Measurements from ENCODE around the gene TYROBP.
"Not testable (repeated sequence)": the region's sequence is repeated elsewhere in the genome, so short reads cannot be mapped to it uniquely, and the experiment has no call there.

TYROBP gene

GRCh38 chr19:35931874-35932202, 23.7 kb upstream of the TYROBP start:
- no peak for DNase-seq

GRCh38 chr19:35931161-35931873, 23.2 kb upstream of the TYROBP start:
- DNase-seq: peak; percentile 100

GRCh38 chr19:35929876-35930275, 21.8 kb upstream of the TYROBP start:
- DNase-seq: no peak

DNA sequence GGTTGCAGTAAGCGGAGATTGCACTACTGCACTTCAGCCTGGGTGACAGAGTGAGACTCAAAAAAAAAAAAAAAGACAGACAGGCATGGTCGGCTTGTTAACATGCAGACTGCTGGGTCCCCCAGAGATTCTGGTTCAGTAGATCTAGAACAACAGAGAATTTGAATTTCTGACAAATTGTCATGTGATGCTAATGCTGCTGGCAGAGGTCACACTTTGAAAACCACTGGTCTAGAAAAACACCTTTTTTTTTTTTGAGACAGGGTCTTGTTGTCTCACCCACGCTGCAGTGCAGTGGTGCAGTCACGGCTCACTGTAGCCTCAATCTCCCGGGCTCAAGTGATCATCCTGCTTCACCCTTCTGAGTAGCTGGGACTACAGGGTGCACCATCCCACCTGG, 20.4 kb upstream of the TYROBP start:
- DNase-seq: no peak

DNA sequence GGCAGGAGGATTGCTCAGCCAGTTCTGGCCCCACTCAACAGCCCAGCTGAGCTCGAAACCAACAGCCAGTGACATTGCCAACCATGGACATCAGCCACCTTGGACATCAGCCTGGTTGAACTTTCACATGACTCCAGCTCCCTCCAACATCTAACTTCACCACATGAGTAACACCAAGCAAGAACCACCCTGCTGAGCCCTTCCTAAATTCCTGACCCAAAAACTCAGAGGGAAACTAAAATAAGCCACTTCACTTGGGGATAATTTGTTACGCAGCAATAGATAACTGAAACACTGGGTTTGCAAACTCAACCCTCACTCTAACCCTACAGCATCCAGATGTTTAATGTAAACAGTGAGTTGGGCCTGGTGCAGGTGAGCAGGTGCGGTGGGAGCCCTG, 17.4 kb upstream of the TYROBP start:
- DNase-seq: no peak

- DNase-seq: no peak
Measured at GRCh38 chr19:35921012-35921411, 12.9 kb upstream of the TYROBP start.

GRCh38 chr19:35919306-35919705, 11.2 kb upstream of the TYROBP start:
- DNase-seq: no peak

- DNase-seq: no peak
Measured at GRCh38 chr19:35915443-35915842, 7.3 kb upstream of the TYROBP start.

DNA sequence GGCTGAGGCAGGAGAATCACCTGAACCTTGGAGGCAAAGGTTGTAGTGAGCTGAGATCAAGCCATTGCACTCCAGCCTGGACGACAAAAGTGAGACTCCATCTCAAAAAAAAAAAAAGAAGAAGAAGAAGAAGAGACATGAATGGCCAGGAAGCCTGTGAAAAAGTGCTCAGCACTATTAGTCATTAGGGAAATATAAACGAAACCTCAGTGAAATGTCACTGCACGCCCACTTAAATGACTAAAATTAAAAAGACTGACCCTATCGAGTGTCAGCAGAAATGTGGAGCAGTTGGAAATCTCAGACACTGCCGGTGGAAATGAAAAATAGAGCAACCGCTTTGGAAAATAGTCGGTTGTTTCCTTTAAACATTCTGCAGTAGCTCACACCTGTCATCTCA, 5.5 kb upstream of the TYROBP start:
- no peak for DNase-seq

DNA sequence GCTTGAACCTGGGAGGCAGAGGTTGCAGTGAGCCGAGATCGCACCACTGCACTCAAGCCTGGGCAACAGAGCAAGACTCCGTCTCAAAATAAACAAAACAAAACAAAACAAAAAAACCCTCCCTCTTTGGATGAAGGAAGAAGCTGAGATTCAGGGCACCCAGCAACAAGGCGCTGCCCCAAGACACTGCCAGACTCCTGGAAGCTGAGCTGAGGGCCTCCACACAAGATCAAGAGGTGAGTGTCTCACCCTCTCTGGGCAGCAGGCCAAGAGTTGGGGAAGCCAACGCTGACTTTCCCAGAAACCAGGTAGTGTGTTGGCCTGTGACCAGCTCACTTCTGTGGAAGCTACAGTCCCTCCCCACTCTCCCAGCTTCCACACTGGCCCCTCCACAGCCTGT, 3.7 kb upstream of the TYROBP start:
- DNase-seq: no peak

DNA sequence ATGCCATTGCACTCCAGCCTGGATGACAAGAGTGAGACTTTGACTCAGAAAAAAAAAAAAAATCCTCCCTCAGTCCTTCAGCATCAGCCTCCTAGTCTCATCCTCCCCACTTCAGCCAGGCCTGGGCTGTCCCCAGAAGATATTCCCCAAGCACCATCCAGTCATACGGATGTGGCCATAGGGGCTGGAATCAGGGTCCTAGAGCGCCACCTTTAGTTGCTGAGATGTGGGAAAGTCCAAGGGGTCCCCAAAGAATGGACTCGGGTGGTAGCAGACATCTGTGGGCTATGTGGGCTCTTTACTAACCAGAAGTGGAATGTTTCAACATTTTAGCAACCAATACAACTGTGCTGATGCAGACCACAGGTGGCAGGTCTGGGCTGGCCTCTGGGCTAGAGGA, 3.1 kb upstream of the TYROBP start:
- no peak for DNase-seq

DNA sequence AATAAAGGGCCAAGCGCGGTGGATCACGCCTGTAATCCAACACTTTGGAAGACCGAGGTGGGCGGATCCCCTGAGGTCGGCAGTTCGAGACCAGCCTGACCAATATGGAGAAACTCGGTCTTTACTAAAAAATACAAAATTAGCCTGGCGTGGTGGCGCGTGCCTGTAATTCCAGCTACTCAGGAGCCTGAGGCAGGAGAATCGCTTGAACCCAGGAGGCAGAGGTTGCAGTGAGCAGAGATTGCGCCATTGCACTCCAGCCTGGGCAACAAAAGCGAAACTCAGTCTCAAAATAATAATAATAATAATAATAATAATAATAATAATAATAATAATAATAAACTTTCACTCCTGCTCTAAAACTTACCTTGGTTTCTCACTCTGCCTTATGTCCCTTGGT, 2.3 kb upstream of the TYROBP start:
- DNase-seq: not testable (repeated sequence)

GRCh38 chr19:35909684-35910035, 1.6 kb upstream of the TYROBP start:
- DNase-seq: no peak

- no peak for DNase-seq
Measured at GRCh38 chr19:35908973-35909683, 1.0 kb upstream of the TYROBP start.

DNA sequence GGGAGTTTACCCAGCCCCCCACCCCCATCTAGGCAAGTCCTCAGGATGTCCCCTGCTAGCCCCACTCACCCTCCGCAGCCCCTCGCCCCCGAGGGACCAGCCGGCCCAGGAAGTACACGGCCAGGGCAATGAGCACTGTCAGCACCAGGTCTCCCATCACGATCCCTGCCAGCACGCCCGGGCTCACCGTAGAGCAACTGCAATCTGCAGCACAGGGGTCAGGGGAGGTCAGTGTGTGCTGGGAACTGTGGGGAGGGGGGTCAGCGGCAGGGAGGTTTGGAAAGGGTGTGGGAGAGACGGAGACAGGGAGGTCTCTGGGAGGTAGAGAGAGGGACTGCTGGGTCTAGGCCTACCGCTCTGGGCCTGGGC, 734 bp downstream of the TYROBP start:
- DNase-seq: no peak

GRCh38 chr19:35905178-35905727, 2.8 kb downstream of the TYROBP start:
- no peak for DNase-seq

GRCh38 chr19:35904311-35905068, 3.6 kb downstream of the TYROBP start:
- DNase-seq: no peak

GRCh38 chr19:35903550-35904179, 4.4 kb downstream of the TYROBP start:
- DNase-seq: peak; percentile 70

- DNase-seq: no peak
Measured at GRCh38 chr19:35902870-35903475, 5.1 kb downstream of the TYROBP start.

DNA sequence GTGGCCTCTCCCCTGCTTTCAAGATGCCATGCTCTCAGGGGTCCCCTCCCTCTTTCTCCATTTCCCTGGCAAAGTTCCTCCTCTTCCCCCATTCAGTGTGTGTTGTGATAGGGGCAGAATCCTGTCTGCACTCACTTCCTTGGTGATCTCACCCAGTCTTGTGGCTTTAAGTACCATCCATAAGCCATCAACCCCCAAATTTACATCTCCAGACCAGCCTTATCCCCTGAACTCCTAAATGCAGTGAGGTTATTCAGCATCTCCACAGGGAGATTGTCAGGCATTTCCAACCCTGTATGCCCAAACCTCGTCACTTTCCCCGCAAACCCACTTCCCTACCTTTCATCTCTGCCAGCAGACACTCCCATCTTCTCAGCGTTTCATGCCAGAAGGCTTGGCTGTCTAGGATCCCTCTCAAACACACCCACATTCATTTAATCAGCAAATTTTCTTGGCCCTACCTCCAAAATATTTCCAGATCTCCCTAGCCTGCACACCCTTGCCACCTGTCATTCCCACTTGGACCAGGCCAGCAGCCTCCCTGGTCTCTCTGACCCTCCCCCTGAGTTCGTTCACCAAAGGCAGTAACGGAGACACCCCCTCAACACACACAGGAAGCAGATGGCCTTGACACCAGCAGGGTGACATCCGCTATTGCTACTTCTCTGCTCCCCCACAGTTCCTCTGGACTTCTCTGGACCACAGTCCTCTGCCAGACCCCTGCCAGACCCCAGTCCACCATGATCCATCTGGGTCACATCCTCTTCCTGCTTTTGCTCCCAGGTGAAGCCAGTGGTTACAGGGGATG, 6.0 kb downstream of the TYROBP start, which contains the start of gene HCST:
Gene HCST (plus strand): TSS at position 676 of the 808 bp plus-strand sequence. CDS start 65 bp downstream, at position 741.
- DNase-seq: peak; percentile 40

GRCh38 chr19:35901055-35901644, 6.9 kb downstream of the TYROBP start:
- peak; percentile 69 for DNase-seq

Data from fibroblast of skin of scalp (primary cell).